SK-N-SH treated with all-trans-retinoic acid at 6 μM for 48 hours (cell line): ENCODE results near the gene GOLGA8H.
"Not testable (repeated sequence)": the region's sequence is repeated elsewhere in the genome, so short reads cannot be mapped to it uniquely, and the experiment has no call there.

Experiments used
- ATAC-seq: fragments of 200-7000 bp; cut with Tn5 transposase; 3 replicates; pipeline ENCODE4 v1.9.1; 2020; ENCODE audit warnings: mild to moderate bottlenecking, moderate library complexity
- ESRRG ChIP-seq: fragments of 250-450 bp; sonication (Bioruptor Pico); IDR thresholded peaks from 2 replicates; pipeline ENCODE4 v1.6.1; 2021; ENCODE audit warnings: mild to moderate bottlenecking
- GLIS3 ChIP-seq: fragments of 250-450 bp; sonication (Bioruptor Pico); IDR thresholded peaks from 2 replicates; pipeline ENCODE4 v1.5.0; 2020; ENCODE audit warnings: mild to moderate bottlenecking, moderate library complexity
- PPARA ChIP-seq: fragments of 250-450 bp; sonication (Bioruptor Pico); IDR thresholded peaks from 2 replicates; pipeline ENCODE4 v1.5.0; 2020; ENCODE audit warnings: mild to moderate bottlenecking, borderline replicate concordance
- TOX ChIP-seq: fragments of 250-450 bp; sonication (Bioruptor Pico); IDR thresholded peaks from 2 replicates; pipeline ENCODE4 v1.8.0; 2021; ENCODE audit warnings: mild to moderate bottlenecking, moderate library complexity, borderline replicate concordance
- ZNF8 ChIP-seq: fragments of 450-650 bp; formaldehyde crosslinking; IDR thresholded peaks from 2 replicates; pipeline ENCODE4 v1.5.0; 2020; ENCODE audit warnings: mild to moderate bottlenecking, moderate library complexity
- TF ChIP-seq, protein P1 (sequence below): fragments of 250-450 bp; sonication (Bioruptor Pico); IDR thresholded peaks from 2 replicates; pipeline ENCODE4 v1.8.0; 2020; ENCODE audit warnings: mild to moderate bottlenecking, moderate library complexity, borderline replicate concordance
- TF ChIP-seq, protein P2 (sequence below): fragments of 250-450 bp; sonication (Bioruptor Pico); IDR thresholded peaks from 2 replicates; pipeline ENCODE4 v1.5.1; 2020; ENCODE audit warnings: low read depth, mild to moderate bottlenecking, moderate library complexity
- TF ChIP-seq, protein P3 (sequence below): fragments of 250-450 bp; sonication (Bioruptor Pico); IDR thresholded peaks from 2 replicates; pipeline ENCODE4 v1.5.1; 2021; ENCODE audit warnings: mild to moderate bottlenecking, moderate library complexity

The GOLGA8H gene

DNA sequence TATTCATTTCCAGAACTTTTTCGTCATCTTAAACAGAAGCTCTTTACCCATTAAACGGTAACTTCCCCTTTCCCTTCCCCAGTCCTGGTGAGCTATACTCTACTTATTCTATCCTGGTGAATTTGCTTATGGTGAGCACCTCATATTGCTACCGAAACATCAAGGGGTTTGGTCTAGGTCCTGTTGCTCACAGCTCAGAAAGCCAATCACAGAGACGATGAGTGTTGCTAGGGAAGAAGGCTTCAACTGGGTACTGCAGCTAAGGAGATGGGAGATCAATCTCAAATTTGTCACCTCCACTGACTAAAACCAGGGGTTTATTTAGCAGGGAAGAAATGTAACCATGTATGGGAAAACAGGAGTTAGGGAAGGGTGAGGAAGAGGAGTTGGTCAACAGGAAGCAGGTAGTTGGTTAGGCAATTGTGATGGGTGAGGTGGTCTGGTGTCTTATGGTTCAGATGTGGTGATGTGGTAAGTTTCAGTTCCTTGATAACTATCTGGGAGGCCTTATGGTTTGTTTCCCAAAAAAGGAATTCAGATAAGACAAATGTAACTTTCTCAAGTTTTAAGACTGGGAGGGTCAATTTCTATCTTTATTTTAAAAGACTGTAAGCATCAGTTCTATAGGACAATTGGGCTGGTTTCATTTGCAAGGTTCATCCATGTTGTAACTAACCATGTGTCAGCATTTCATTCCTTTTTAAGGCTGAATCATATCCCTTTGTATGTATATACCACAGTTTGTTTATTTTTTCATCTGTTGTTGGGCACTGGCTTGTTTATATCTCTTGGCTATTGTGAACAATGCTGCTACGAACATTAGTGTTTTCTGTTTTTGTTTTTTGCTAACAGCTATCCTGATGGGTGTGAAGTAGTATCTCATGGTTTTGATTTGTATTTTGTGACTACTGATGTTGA is 46.4 kb downstream of the GOLGA8H start (continued):
- TF ChIP-seq GLIS3 (CRISPR knock-in tag): no peak
- no peak for TF ChIP-seq ZNF8 (CRISPR knock-in tag)
- TF ChIP-seq, protein P1, sequence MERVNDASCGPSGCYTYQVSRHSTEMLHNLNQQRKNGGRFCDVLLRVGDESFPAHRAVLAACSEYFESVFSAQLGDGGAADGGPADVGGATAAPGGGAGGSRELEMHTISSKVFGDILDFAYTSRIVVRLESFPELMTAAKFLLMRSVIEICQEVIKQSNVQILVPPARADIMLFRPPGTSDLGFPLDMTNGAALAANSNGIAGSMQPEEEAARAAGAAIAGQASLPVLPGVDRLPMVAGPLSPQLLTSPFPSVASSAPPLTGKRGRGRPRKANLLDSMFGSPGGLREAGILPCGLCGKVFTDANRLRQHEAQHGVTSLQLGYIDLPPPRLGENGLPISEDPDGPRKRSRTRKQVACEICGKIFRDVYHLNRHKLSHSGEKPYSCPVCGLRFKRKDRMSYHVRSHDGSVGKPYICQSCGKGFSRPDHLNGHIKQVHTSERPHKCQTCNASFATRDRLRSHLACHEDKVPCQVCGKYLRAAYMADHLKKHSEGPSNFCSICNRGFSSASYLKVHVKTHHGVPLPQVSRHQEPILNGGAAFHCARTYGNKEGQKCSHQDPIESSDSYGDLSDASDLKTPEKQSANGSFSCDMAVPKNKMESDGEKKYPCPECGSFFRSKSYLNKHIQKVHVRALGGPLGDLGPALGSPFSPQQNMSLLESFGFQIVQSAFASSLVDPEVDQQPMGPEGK (CRISPR knock-in tag): no peak
- no peak for TF ChIP-seq ESRRG (CRISPR knock-in tag)
- TF ChIP-seq, protein P2, sequence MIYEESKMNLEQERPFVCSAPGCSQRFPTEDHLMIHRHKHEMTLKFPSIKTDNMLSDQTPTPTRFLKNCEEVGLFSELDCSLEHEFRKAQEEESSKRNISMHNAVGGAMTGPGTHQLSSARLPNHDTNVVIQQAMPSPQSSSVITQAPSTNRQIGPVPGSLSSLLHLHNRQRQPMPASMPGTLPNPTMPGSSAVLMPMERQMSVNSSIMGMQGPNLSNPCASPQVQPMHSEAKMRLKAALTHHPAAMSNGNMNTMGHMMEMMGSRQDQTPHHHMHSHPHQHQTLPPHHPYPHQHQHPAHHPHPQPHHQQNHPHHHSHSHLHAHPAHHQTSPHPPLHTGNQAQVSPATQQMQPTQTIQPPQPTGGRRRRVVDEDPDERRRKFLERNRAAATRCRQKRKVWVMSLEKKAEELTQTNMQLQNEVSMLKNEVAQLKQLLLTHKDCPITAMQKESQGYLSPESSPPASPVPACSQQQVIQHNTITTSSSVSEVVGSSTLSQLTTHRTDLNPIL (CRISPR knock-in tag): no peak
- TF ChIP-seq PPARA (CRISPR knock-in tag): no peak
- TF ChIP-seq, protein P3, sequence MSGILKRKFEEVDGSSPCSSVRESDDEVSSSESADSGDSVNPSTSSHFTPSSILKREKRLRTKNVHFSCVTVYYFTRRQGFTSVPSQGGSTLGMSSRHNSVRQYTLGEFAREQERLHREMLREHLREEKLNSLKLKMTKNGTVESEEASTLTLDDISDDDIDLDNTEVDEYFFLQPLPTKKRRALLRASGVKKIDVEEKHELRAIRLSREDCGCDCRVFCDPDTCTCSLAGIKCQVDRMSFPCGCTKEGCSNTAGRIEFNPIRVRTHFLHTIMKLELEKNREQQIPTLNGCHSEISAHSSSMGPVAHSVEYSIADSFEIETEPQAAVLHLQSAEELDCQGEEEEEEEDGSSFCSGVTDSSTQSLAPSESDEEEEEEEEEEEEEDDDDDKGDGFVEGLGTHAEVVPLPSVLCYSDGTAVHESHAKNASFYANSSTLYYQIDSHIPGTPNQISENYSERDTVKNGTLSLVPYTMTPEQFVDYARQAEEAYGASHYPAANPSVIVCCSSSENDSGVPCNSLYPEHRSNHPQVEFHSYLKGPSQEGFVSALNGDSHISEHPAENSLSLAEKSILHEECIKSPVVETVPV: no peak
- no peak for TF ChIP-seq TOX (CRISPR knock-in tag)
- TF ChIP-seq, all 23 proteins: peak for 0

DNA sequence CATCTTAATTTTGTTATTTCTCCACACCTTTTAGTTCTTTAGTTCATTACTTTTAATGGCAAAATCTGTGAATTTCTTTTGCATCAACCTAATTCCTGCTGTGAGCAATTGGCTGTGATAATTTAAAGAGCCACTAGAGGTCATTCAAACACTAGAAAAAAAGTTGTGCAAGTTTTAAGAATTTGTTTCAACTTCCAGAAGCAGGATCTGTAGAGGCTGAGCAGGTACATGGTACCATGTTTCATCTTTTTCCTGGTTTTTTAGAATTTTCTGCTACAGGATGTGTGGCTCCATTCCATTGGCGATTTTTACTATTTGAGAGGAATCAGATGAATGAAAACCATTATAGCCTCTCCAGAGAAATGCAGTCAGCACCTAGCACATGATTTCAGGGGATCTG is 57.3 kb downstream of the GOLGA8H start:
- not testable (repeated sequence) for ATAC-seq
